ENCODE results near the gene CLSTN3. TPM values are rescaled to one million over a fixed set of nuclear protein-coding genes. Genes with fewer than 3 reads are reported as not detected.

The CLSTN3 gene
- total RNA-seq, 4 donors from 2014 or later, result 13.9 to 98.7 (median 24.4) TPM

GRCh38 chr12:7136071-7136470, 5.9 kb downstream of the CLSTN3 start:
- intact Hi-C loops (cut with DNase I; ENCODE audit: low total_unique reads), result no loop called here
- Histone ChIP-seq H3K27me3 (peaks cover 5% of the 10 kb centered on the region), H3K9me3 (no peaks in the 10 kb centered on the region), H3K27ac (no peak overlapping the region), H3K4me3 (no peak overlapping the region), H3K4me1 (peaks cover 0 to 8% (median 3%) of the 10 kb centered on the region in 4 donors), H3K36me3 (peaks cover 0 to 6% (median 0%) of the 10 kb centered on the region in 4 donors)
- no peak for DNase-seq
- WGBS, 2 donors (ENCODE audit: low coverage in 1 of 2), result 83% methylated on average over 7 of the region's 7 CpGs; no CpG with 5 or more reads in 1 of the 2 donors
- TF ChIP-seq POLR2AphosphoS5 (IDR thresholded peaks at IDR 0.05) (no peak), EP300 (IDR thresholded peaks at IDR 0.05; ENCODE audit: low read depth) (no peak), CTCF (IDR thresholded peaks at IDR 0.05) (no peak), POLR2A (IDR thresholded peaks at IDR 0.05) (no peak)
- in situ Hi-C loops (cut with MboI; ENCODE audit: low pct_ligation_motif_present in 1 of 4, low pct_unique_long_range_greater_than_20kb in 1 of 4, low sequenced_read_pairs in 3 of 4), result no loop called here

GRCh38 chr12:7136676-7137075, 6.5 kb downstream of the CLSTN3 start:
- H3K27ac ChIP-seq, result no peak overlapping the region
- H3K4me1 ChIP-seq, result peaks cover 0 to 2% (median 0%) of the 10 kb centered on the region in 4 donors
- WGBS, 2 donors (ENCODE audit: low coverage in 1 of 2), result 83 to 90% methylated on average over 1 to 3 of the region's 3 CpGs
- H3K4me3 ChIP-seq, result no peak overlapping the region
- no peaks in the 10 kb centered on the region for H3K27me3 ChIP-seq
- in situ Hi-C loops (cut with MboI; ENCODE audit: low pct_ligation_motif_present in 1 of 4, low pct_unique_long_range_greater_than_20kb in 1 of 4, low sequenced_read_pairs in 3 of 4), result no loop called here
- no peak for TF ChIP-seq CTCF (IDR thresholded peaks at IDR 0.05)
- TF ChIP-seq POLR2AphosphoS5 (IDR thresholded peaks at IDR 0.05), result no peak
- TF ChIP-seq EP300 (IDR thresholded peaks at IDR 0.05; ENCODE audit: low read depth), result no peak
- no peak for TF ChIP-seq POLR2A (IDR thresholded peaks at IDR 0.05)
- intact Hi-C loops (cut with DNase I; ENCODE audit: low total_unique reads), result no loop called here
- H3K36me3 ChIP-seq, result peaks cover 0 to 6% (median 0%) of the 10 kb centered on the region in 4 donors
- no peak for DNase-seq
- H3K9me3 ChIP-seq, result no peaks in the 10 kb centered on the region

- H3K4me3 ChIP-seq, result no peak overlapping the region
- no peak for DNase-seq
- TF ChIP-seq EP300 (IDR thresholded peaks at IDR 0.05; ENCODE audit: low read depth), result no peak
- no peak for TF ChIP-seq CTCF (IDR thresholded peaks at IDR 0.05)
- TF ChIP-seq POLR2A (IDR thresholded peaks at IDR 0.05), result no peak
- TF ChIP-seq POLR2AphosphoS5 (IDR thresholded peaks at IDR 0.05), result no peak
- no peak overlapping the region for H3K27ac ChIP-seq
- intact Hi-C loops (cut with DNase I; ENCODE audit: low total_unique reads), result no loop called here
- peaks cover 0 to 6% (median 0%) of the 10 kb centered on the region in 4 donors for H3K36me3 ChIP-seq
- in situ Hi-C loops (cut with MboI; ENCODE audit: low pct_ligation_motif_present in 1 of 4, low pct_unique_long_range_greater_than_20kb in 1 of 4, low sequenced_read_pairs in 3 of 4), result no loop called here
- WGBS, 2 donors (ENCODE audit: low coverage in 1 of 2), result 85% methylated on average over 4 of the region's 4 CpGs; no CpG with 5 or more reads in 1 of the 2 donors
- H3K27me3 ChIP-seq, result no peaks in the 10 kb centered on the region
- no peaks in the 10 kb centered on the region for H3K9me3 ChIP-seq
- H3K4me1 ChIP-seq, result no peaks in the 10 kb centered on the region
Measured at GRCh38 chr12:7137908-7138307, 7.7 kb downstream of the CLSTN3 start.

- H3K27ac ChIP-seq, result no peak overlapping the region
- in situ Hi-C loops (cut with MboI; ENCODE audit: low pct_ligation_motif_present in 1 of 4, low pct_unique_long_range_greater_than_20kb in 1 of 4, low sequenced_read_pairs in 3 of 4), result no loop called here
- TF ChIP-seq POLR2A (IDR thresholded peaks at IDR 0.05) (no peak), POLR2AphosphoS5 (IDR thresholded peaks at IDR 0.05) (no peak), CTCF (IDR thresholded peaks at IDR 0.05) (no peak), EP300 (IDR thresholded peaks at IDR 0.05; ENCODE audit: low read depth) (no peak)
- no peaks in the 10 kb centered on the region for H3K27me3 ChIP-seq
- H3K4me1 ChIP-seq, result no peaks in the 10 kb centered on the region
- no peak overlapping the region for H3K4me3 ChIP-seq
- H3K36me3 ChIP-seq, result peaks cover 0 to 6% (median 0%) of the 10 kb centered on the region in 4 donors
- no peak for DNase-seq
- no peaks in the 10 kb centered on the region for H3K9me3 ChIP-seq
- 95 to 96% methylated on average over 2 of the region's 2 CpGs for WGBS, 2 donors (ENCODE audit: low coverage in 1 of 2)
- intact Hi-C loops (cut with DNase I; ENCODE audit: low total_unique reads), result no loop called here
Measured at GRCh38 chr12:7139200-7139599, 9.0 kb downstream of the CLSTN3 start.

All from transverse colon (tissue), 4 donors.